Measurements from ENCODE around the gene GBA2. TPM values are rescaled to one million over a fixed set of nuclear protein-coding genes. Genes with fewer than 3 reads are reported as not detected.

GBA2 gene
- total RNA-seq, 2 donors from 2014 or later = 68.4 to 81.4 TPM

DNA sequence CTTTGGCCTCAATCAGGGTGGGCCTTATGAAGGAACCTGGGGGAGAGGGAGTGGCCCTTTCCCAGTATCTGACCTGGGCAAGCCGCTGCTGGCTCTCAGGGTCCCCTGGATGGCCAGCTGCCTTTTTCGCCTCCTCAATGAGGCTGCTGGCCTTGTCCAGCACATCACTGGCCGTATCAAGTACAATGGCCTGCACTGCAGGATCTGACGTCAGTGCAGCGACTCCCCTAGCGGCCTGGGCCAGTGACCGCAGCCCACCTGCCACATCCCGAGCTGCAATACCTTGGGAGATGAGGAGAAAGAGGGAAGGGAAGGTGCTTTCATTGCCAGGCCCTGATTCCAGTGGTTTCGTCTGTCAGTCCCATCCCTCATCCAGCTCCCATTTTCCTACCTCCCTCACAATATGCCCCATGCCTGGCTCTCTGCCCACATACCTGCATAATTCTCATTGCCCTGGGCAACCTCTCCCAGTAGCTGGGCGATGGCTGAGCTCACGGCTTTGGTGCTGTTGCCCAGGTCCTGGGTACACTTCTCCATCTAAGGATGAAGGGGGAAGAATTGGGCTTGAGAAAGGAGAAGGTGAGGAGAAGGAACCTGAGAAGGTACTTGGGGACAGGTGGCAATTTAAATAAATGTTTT is 36.1 kb downstream of the GBA2 start:
- Mint-ChIP-seq H3K4me1 (ENCODE audit: low read depth in 2 of 2) (peaks cover 8 to 14% of the 10 kb centered on the region in 2 donors), H3K36me3 (peaks cover 52% of the 10 kb centered on the region), H3K27ac (no peak overlapping the region), H3K27me3 (no peaks in the 10 kb centered on the region), H3K9me3 (no peaks in the 10 kb centered on the region), H3K4me3 (no peak overlapping the region)
- DNase-seq (ENCODE audit: low spot score) = no peak
- no peak for ATAC-seq

DNA sequence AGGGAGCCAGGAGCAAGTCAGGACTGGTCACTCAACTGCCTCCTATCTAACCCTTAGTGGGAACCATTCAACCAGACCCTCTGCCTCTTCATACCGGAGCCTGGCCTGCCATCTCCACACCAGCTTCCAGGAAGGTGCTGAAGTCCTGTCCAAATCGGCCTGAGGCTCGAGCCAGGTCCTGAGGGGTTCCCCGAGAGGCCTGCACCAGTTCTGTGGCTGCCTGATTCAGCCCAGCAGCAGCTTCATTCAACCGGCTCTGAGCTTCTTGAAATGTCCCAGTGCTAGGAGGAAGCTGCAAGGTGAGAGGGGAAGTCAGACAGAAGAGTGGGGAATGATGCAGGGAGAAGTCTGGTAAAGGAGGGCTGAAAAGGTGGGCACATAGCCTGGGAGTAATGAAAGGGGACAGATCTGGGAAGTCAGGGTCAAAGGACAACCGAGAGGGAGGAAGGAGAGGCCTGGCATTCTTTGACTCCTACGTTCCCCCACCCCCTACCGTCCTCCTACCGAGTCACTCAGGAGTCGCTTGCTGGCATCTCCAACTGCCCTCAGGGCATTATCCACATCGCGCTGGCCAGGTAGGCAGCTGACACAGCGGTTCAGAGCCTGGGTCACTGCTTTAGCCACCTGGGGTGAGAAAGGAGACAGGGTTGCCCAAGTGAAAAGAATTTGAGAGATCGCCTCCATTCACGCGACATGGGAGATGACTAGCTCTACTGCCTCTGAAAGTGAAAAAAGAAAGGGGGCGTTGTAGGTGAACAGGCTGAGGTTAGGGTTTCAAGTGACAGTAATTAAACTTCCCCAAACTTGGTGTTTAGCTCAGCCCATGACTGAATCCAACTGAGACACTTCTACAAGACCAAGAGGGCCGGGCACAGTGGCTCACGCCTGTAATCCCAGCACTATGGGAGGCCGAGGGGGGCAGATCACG is 37.3 kb downstream of the GBA2 start:
- peak in 1 of 2 donors; percentile 36 for ATAC-seq
- no peak overlapping the region for H3K4me3 Mint-ChIP-seq

DNA sequence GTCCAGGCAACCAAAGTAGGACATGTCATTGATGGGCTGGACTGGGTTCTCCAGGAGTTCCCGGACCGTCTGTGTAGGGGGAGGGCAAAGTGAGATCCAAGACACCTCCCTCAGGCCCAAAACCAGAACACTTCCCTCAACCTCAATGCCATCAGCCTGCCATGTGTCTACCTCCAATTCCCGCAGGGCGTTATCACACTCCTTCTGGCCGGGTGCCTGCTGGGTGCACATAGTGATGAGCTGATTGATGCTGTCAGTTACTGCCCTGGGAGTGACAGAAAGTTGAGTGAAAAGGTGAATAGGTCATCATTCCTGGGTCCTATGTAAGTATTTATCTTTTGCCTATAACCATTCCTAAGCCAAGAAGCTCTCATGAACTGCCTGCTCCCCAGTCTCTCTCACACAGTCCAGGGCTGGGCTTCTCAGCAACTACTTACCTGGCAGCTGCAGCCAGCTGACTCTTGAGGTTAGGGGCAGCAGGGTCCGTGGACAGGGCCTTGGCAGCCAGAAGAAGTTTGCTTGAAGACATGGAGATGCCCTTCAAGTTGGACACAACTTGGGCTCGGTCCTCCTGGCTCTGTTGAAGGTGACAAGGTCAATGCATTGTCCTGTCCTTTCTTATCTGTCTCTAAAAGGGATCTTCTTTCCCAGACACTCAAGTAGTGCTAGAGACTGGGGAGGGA is 38.1 kb downstream of the GBA2 start:
- DNase-seq (ENCODE audit: low spot score) (no peak), ATAC-seq (peak; percentile 7 to 48)
- H3K4me3 Mint-ChIP-seq = no peak overlapping the region
- peaks cover 50% of the 10 kb centered on the region for H3K36me3 Mint-ChIP-seq
- H3K4me1 Mint-ChIP-seq (ENCODE audit: low read depth in 2 of 2) = peaks cover 0 to 15% of the 10 kb centered on the region in 2 donors
- no peak overlapping the region for H3K27ac Mint-ChIP-seq
- H3K9me3 Mint-ChIP-seq = no peaks in the 10 kb centered on the region
- no peaks in the 10 kb centered on the region for H3K27me3 Mint-ChIP-seq

More for the DNA sequence above, 37.3 kb downstream of the GBA2 start:
- no peaks in the 10 kb centered on the region for H3K9me3 Mint-ChIP-seq
- H3K27ac Mint-ChIP-seq = peak overlapping the region; percentile 16 to 41
- peaks cover 58% of the 10 kb centered on the region for H3K36me3 Mint-ChIP-seq
- DNase-seq (ENCODE audit: low spot score) = no peak
- no peaks in the 10 kb centered on the region for H3K27me3 Mint-ChIP-seq
- peaks cover 7 to 17% of the 10 kb centered on the region in 2 donors for H3K4me1 Mint-ChIP-seq (ENCODE audit: low read depth in 2 of 2)

DNA sequence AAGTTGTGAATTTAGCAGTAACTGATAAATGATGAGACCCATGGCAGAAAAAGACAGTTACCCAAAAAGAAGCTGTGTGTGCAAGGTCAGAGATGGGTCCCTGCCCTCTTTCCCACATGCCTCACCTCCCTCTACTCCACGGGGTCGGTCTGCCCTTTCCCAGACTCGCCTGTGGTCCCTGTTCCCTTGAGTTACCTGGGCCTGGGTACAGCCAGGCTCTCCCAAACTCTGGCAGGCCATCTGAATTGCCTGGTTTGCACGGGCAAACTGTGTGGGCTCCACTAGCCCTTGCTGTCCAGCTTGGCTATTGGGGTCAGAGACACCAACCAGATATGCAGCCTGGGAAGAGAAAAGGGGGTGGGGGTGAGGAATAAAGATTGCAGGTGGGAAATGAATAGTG is 40.9 kb downstream of the GBA2 start:
- H3K4me1 Mint-ChIP-seq (ENCODE audit: low read depth in 2 of 2) = peaks cover 0 to 11% of the 10 kb centered on the region in 2 donors
- peaks cover 43% of the 10 kb centered on the region for H3K36me3 Mint-ChIP-seq
- no peak overlapping the region for H3K4me3 Mint-ChIP-seq
- ATAC-seq (no peak), DNase-seq (ENCODE audit: low spot score) (no peak)
- no peak overlapping the region for H3K27ac Mint-ChIP-seq
- H3K27me3 Mint-ChIP-seq = no peaks in the 10 kb centered on the region
- H3K9me3 Mint-ChIP-seq = no peaks in the 10 kb centered on the region

DNA sequence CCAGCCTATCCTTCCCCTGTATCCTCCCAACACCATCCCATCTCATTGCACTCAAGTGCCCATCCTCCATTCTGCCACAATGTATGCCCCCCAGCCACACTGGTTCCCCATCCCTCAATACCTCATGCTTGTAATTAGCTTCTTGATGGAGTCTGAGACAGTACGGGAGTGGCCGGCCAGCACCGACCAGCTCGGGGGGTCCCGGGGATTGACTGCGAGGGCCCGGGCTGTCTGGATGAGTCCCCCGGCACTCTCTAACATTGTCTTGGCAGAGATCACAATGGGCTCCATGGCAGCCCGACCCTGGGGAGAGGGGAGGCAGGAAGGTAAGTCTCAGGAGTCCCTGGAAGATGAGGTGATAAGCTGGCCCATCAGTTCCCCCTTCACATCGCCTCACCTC is 42.1 kb downstream of the GBA2 start:
- Mint-ChIP-seq H3K4me3 (no peak overlapping the region), H3K27me3 (no peaks in the 10 kb centered on the region), H3K27ac (peak overlapping the region; percentile 20 to 64), H3K9me3 (no peaks in the 10 kb centered on the region), H3K36me3 (peaks cover 47% of the 10 kb centered on the region), H3K4me1 (ENCODE audit: low read depth in 2 of 2) (peaks cover 0 to 11% of the 10 kb centered on the region in 2 donors)
- ATAC-seq (no peak), DNase-seq (ENCODE audit: low spot score) (no peak)

DNA sequence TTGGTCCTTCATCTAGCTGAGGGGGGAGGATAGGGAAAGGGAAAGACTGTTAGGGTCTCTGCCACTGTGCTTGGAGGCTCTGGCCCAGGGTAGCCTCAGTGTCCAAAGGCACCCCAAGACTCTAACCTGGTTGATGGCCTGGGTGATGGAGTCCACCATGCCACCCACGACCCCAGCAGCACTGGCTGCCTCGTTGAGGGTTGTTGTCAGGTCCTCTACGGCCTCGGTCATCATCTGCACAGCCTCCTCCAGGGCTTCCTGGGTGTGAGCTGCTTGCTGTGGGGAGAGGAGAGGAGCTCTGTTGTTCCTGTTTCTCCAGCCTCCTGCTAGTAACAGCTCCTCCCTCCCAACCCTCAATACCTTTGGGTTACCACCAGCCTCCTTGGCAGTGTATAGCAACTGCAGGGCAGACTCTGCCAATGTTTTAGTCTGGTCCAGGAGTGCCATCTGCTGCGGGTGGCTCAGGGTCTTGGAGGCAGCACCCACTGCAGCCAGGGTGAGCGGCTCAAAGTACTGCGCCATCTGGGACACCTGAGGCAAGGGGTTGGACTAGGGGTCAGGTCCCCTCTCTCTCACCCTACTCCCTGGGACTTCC is 43.1 kb downstream of the GBA2 start:
- ATAC-seq = peak in 1 of 2 donors; percentile 13
- Mint-ChIP-seq H3K36me3 (peaks cover 36% of the 10 kb centered on the region), H3K27ac (no peak overlapping the region)

DNA sequence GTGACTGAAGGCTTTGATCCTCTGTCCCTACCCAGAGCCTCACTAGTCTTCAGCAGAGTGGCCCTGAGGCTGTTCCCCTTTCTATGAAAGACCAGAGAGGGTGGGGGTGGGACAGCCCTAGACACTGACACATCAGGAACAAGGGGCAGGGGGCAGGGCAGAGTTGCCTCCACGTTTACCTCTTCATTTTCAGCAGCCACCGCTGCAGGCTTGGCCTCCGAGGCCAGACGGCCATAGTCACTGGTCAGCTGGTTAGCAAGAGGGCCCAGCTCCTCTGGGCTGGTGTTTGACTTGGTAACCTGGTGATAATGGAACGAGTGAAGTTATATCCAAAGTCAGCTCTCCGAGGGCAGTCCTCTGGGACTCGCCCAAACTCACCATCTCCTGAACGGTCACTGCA is 43.7 kb downstream of the GBA2 start:
- Mint-ChIP-seq H3K27ac (no peak overlapping the region), H3K9me3 (no peaks in the 10 kb centered on the region), H3K36me3 (peaks cover 31% of the 10 kb centered on the region)

More for the DNA sequence above, 43.1 kb downstream of the GBA2 start:
- H3K27me3 Mint-ChIP-seq = no peaks in the 10 kb centered on the region
- no peak for DNase-seq (ENCODE audit: low spot score)
- no peak overlapping the region for H3K4me3 Mint-ChIP-seq
- no peaks in the 10 kb centered on the region for H3K9me3 Mint-ChIP-seq
- peaks cover 0 to 7% of the 10 kb centered on the region in 2 donors for H3K4me1 Mint-ChIP-seq (ENCODE audit: low read depth in 2 of 2)

DNA sequence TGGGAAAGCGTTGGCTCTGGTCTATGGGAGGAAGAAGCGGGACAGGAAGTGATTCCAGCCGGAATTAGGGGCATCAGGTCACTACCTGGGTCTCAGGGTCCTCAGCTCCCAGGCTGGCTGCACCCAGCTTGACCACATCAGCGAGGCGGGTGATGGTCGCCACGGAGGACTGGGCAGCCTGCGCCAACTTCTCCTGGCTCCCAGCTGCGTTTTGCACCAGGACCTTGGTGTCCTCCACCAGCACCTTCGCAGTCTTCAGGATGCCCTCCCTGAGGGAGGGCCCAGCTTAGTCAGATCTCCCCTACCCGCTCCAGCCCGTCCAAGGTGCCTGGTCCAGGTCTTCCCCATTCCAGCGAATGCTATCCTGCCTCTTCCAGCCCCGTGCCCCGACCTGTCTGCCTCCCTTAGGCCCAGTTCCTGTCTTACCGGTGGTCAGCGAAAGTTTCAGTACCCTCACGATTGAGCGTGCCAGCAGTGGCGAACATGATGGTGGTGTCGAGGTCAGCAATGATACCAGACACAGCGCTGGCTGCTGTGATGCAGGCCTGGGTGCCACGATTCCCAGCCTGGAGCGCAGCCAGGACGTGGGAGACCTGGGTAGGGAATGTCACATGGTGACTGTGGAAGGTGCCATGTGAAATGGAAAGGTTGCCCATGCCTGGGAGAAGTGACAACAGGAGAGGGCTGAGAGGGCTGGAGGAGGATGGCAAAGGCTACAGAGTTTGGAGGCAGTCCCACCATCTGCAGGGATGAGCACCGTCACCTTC is 44.9 kb downstream of the GBA2 start:
- Mint-ChIP-seq H3K4me3 (no peak overlapping the region), H3K27ac (no peak overlapping the region), H3K36me3 (peaks cover 28% of the 10 kb centered on the region), H3K27me3 (no peaks in the 10 kb centered on the region), H3K4me1 (ENCODE audit: low read depth in 2 of 2) (peaks cover 0 to 7% of the 10 kb centered on the region in 2 donors), H3K9me3 (no peaks in the 10 kb centered on the region)
- ATAC-seq (no peak), DNase-seq (ENCODE audit: low spot score) (no peak)

More for the DNA sequence above, 43.7 kb downstream of the GBA2 start:
- no peak overlapping the region for H3K4me3 Mint-ChIP-seq
- H3K27me3 Mint-ChIP-seq = no peaks in the 10 kb centered on the region
- peaks cover 0 to 7% of the 10 kb centered on the region in 2 donors for H3K4me1 Mint-ChIP-seq (ENCODE audit: low read depth in 2 of 2)
- ATAC-seq (no peak), DNase-seq (ENCODE audit: low spot score) (no peak)

DNA sequence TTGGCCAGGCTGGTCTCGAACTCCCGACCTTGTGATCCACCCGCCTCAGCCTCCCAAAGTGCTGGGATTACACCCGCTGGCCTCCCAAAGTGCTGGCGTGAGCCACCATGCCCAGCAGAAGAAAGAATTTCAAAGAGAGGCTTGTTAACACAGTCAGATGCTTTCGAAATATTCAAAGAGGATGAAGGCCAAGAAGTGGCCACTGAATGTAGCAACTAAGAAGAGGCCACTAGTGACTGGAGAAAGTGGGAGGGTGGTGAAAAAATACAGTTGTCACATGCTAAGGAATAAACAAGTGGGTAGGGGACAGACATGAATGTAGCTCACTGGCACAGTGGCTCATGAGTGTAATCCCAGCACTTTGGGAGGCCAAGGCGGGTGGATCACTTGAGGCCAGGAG is 46.3 kb downstream of the GBA2 start:
- peaks cover 14% of the 10 kb centered on the region for H3K36me3 Mint-ChIP-seq
- ATAC-seq = no peak
- no peak overlapping the region for H3K27ac Mint-ChIP-seq

DNA sequence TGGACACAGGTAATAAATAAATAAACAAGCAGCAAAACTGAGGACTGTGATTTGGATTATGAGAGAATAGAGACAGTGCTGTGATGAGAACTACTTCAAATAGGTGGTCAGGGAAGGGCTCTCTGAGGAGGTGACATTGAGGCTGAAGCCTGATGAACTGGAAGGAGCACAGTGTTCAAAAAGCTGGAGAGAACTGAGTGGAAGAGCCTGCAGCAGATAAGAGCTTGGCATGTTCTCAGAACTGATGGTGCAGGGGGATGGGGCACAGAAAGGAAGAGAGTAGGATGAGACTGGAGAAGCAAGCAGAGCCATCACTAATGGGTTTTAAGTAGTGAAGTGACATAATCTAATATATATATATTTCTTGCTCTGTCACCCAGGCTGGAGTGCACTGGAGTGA is 48.1 kb downstream of the GBA2 start:
- Mint-ChIP-seq H3K36me3 (peaks cover 16% of the 10 kb centered on the region), H3K27me3 (no peaks in the 10 kb centered on the region), H3K9me3 (no peaks in the 10 kb centered on the region), H3K4me3 (no peak overlapping the region), H3K4me1 (ENCODE audit: low read depth in 2 of 2) (peaks cover 8 to 13% of the 10 kb centered on the region in 2 donors), H3K27ac (no peak overlapping the region)
- ATAC-seq (no peak), DNase-seq (ENCODE audit: low spot score) (no peak)

More for the DNA sequence above, 46.3 kb downstream of the GBA2 start:
- DNase-seq (ENCODE audit: low spot score) = no peak
- Mint-ChIP-seq H3K4me1 (ENCODE audit: low read depth in 2 of 2) (peaks cover 0 to 6% of the 10 kb centered on the region in 2 donors), H3K4me3 (no peak overlapping the region), H3K9me3 (no peaks in the 10 kb centered on the region), H3K27me3 (no peaks in the 10 kb centered on the region)

DNA sequence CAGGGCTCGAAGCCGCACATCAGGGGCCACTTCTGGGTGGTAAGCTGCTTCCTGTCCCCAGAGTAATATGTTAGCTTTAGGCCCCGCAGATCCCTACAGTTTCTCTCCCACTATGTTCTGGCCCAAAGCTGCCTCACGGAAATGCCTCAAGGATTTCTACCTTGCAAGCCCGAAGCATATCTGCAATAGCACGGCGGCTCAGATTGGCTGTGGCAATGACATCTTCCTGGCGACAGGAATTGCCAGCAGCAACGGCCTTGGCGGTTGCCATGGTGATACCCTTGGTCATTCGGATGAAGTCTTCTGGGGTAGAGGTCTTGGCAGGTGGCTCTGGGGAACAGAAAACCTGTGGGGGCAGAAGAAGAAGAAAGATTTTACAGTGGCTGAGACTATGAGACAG is 49.0 kb downstream of the GBA2 start:
- H3K9me3 Mint-ChIP-seq = no peaks in the 10 kb centered on the region
- H3K36me3 Mint-ChIP-seq = peaks cover 16% of the 10 kb centered on the region
- H3K4me1 Mint-ChIP-seq (ENCODE audit: low read depth in 2 of 2) = peaks cover 8 to 13% of the 10 kb centered on the region in 2 donors
- ATAC-seq = no peak
- DNase-seq (ENCODE audit: low spot score) = no peak
- no peak overlapping the region for H3K27ac Mint-ChIP-seq
- H3K4me3 Mint-ChIP-seq = no peak overlapping the region
- H3K27me3 Mint-ChIP-seq = no peaks in the 10 kb centered on the region

DNA sequence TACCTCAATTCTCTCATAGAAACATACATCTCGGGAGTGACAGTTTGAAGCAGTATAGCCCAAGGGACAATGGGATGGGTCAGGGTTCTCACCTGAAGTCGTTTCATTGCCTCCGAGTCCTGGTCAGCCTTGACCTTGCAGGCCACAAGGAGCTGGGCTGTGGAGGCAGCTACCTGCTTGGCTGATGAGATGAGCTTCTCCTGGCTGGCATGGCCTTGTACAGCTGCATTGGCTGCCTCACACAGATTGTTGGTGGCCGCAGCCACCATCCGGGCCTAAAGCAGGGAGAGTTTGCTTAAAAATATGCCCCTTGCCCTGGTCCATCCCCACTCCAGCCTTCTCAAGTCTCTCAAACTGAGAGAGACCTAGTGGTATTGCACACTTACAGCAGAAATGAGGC is 50.8 kb downstream of the GBA2 start:
- no peak for ATAC-seq

DNA sequence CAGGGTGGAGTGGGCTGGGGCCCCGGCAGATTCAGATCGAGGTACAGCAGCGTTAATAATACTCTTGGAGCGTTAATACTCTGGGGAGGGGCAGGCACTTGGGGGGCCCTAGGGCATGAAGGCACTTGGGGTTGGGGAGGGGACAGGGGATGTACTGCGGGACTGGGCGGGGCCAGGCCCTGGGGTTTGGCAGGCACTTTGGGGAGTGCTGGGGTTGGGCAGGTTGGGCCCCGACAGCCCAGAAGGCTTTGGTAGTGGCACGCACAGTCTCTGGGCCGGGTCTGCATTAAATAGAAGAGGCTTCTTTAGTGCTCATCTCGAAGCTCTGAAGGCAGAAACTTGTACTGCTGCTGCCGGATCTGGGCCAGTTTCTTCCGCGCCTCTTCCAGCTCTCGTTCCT is 51.5 kb downstream of the GBA2 start:
- DNase-seq (ENCODE audit: low spot score) (peak; percentile 37), ATAC-seq (no peak)
- Mint-ChIP-seq H3K27ac (no peak overlapping the region), H3K27me3 (no peaks in the 10 kb centered on the region), H3K9me3 (no peaks in the 10 kb centered on the region), H3K4me1 (ENCODE audit: low read depth in 2 of 2) (peaks cover 8 to 13% of the 10 kb centered on the region in 2 donors), H3K4me3 (no peak overlapping the region), H3K36me3 (peaks cover 9% of the 10 kb centered on the region)

More for the DNA sequence above, 50.8 kb downstream of the GBA2 start:
- Mint-ChIP-seq H3K27ac (peak overlapping the region in 1 of 2 donors; percentile 43), H3K36me3 (peaks cover 14% of the 10 kb centered on the region), H3K4me3 (no peak overlapping the region), H3K27me3 (no peaks in the 10 kb centered on the region), H3K4me1 (ENCODE audit: low read depth in 2 of 2) (peaks cover 8 to 13% of the 10 kb centered on the region in 2 donors), H3K9me3 (no peaks in the 10 kb centered on the region)
- no peak for DNase-seq (ENCODE audit: low spot score)
